ENCODE data around the gene SNX22.

SNX22 gene

DNA sequence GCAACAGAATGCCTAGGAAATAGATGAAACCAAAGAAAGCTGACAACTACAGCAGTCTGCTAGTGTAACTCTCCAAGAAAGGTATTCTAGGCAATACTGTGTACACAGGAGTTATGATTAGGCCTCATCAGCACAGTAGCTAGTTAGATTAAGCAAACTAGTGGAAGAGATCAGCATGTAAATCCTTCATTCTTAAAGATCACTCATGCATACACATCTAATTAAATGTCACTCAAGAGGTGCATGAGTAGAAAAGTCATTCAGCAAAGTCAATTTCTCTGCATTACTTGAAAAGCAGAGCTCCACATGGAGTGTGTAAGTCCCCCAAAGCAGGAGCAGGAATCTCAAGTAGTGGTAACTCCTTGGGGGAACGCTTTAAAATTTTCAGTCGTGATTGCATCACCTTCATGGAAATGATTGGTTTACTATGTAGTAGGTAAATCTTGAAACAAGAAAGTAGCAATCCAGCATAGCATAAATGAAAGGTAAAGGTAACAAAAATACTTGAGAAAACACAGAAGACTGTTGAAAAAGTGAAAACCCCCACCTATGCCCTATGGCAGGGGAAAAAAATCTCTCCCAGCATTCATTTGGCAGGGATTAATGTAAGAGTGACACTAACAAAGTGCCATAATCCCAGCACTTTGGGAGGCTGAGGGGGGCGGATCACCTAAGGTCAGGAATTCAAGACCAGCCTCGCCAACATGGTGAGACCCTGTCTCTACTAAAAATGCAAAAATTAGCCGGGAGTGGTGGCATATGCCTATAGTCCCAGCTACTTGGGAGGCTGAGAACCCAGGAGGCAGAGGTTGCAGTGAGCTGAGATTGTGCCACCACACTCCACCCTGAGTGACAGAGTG is 40.7 kb downstream of the SNX22 start:
- Mint-ChIP-seq H3K4me3 (no peak overlapping the region), H3K4me1 (ENCODE audit: low read depth) (peaks cover 13% of the 10 kb centered on the region), H3K9me3 (no peaks in the 10 kb centered on the region), H3K27ac (no peak overlapping the region), H3K36me3 (ENCODE audit: low read depth) (peaks cover 66% of the 10 kb centered on the region), H3K27me3 (no peaks in the 10 kb centered on the region)
- no peak for DNase-seq

DNA sequence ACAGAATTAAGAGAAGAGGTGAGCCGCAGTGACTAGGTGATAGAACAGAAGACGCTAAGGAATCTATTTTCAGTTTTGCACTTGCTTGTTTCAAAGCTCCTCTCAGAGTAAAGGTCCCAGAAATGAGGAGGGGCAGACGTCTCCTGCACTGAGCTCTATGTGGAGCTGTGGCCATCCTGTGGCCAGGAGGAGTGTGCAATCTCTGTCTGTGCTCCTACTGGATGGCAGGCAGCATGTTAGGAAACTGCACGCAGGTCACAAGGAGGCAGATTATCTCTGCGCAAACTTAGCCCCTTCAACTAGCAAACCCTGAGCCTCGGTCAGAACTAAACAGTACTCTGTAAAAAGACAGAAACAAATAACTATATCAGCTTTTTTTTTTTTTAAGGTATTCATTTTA is 42.4 kb downstream of the SNX22 start:
- no peak overlapping the region for H3K27ac Mint-ChIP-seq
- H3K9me3 Mint-ChIP-seq: no peaks in the 10 kb centered on the region
- H3K4me1 Mint-ChIP-seq (ENCODE audit: low read depth): no peaks in the 10 kb centered on the region
- H3K4me3 Mint-ChIP-seq: no peak overlapping the region
- no peak for DNase-seq
- H3K27me3 Mint-ChIP-seq: no peaks in the 10 kb centered on the region
- peaks cover 63% of the 10 kb centered on the region for H3K36me3 Mint-ChIP-seq (ENCODE audit: low read depth)

DNA sequence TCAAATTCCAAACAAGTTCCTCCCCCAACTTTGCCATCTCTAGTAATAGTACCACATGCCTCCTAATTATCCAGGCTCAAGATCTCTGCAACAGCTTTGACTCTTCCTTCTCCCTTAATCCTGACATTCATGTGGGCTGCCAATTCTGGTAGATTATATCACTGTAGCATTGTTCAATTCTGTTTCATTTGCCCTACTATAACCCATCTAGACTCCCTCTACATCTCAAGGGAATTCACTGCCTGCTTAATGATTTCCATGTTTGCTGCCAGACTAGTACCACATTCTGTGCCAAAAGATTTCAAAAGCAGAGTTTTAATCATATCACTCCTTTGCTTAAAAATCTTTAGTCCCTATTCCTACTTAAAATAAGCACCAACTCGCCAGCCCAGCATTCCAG is 45.9 kb downstream of the SNX22 start:
- no peak overlapping the region for H3K27ac Mint-ChIP-seq
- H3K36me3 Mint-ChIP-seq (ENCODE audit: low read depth): peaks cover 68% of the 10 kb centered on the region
- no peaks in the 10 kb centered on the region for H3K4me1 Mint-ChIP-seq (ENCODE audit: low read depth)
- DNase-seq: no peak
- no peaks in the 10 kb centered on the region for H3K27me3 Mint-ChIP-seq
- H3K4me3 Mint-ChIP-seq: no peak overlapping the region
- H3K9me3 Mint-ChIP-seq: no peaks in the 10 kb centered on the region

DNA sequence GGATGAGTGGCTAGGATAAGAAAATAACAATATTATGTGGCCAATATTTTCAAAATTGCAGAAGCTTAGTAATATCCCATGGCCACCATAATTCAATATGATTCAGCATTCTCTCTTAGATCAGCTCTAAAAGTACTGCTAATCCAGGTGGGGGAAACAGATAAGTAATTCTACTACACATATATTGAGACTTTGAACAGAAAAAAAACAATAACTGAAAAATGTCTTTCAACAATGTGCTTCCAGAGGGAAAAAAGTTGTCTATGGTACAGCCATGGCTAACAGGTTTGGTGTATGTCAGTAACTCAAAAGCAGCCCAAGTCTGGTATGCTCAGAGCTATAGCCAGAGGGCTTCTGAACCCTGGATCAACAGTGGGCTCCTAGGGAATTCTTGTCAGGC is 53.7 kb downstream of the SNX22 start:
- Mint-ChIP-seq H3K9me3 (no peaks in the 10 kb centered on the region), H3K4me1 (ENCODE audit: low read depth) (peaks cover 7% of the 10 kb centered on the region), H3K4me3 (no peak overlapping the region), H3K27me3 (no peaks in the 10 kb centered on the region), H3K36me3 (ENCODE audit: low read depth) (peaks cover 60% of the 10 kb centered on the region), H3K27ac (no peak overlapping the region)
- no peak for DNase-seq

All from activated T-cell treated with anti-CD3 and anti-CD28 coated beads, Interleukin-2, amount 50 U/mL, for 24 hours (primary cell).